H54 (cell line): Measurements from ENCODE around the gene TACSTD2.

Source experiments
- DNase-seq: peaks from one replicate; pipeline ENCODE4 v3.0.0; 2011; ENCODE audit warnings: low spot score, mixed read lengths; ENCODE audit not compliant: insufficient read length
- FAIRE-seq: peaks from 3 replicates; lab custom pipeline; 2011; peaks lifted over from hg19 to GRCh38; lab: Jason Lieb, UNC
- POLR2A ChIP-seq: IDR thresholded peaks from 2 replicates; pipeline ENCODE4 v1.6.1; 2011; ENCODE audit warnings: low read depth, mild to moderate bottlenecking, low read length

Gene TACSTD2

DNA sequence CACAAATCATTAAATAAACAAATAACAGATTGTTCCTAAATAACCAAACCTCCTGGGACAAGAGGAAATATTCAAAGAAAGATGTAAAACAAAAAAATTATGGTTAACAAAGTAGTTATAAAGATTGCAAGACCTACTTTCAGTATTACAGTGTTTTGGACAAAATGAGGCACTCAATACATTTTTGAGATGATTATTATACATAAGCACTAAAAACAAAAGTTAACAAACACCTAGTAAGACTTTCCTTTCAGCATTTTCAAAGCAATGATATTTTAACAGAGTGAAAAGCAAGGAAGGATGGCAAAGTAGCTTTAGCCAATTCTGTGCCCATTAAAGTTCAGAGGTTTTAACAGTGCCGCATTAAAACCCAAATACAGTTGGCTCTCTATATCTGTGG is 47.8 kb downstream of the TACSTD2 start:
- TF ChIP-seq POLR2A: no peak
- FAIRE-seq (no peak), DNase-seq (no peak)

- no peak for DNase-seq
- FAIRE-seq: peak; percentile 90
- no peak for TF ChIP-seq POLR2A
Measured at GRCh38 chr1:58528518-58528917, 48.5 kb downstream of the TACSTD2 start.
